Colon (tissue), 2 donors: ENCODE measurements around the gene ADRB2.

ENCODE experiments used
- FAIRE-seq: peaks from 2 replicates; lab custom pipeline; 2012; peaks lifted over from hg19 to GRCh38; lab: Jason Lieb, UNC
- donor health status: control.
- donor health status: control.

The ADRB2 gene

DNA sequence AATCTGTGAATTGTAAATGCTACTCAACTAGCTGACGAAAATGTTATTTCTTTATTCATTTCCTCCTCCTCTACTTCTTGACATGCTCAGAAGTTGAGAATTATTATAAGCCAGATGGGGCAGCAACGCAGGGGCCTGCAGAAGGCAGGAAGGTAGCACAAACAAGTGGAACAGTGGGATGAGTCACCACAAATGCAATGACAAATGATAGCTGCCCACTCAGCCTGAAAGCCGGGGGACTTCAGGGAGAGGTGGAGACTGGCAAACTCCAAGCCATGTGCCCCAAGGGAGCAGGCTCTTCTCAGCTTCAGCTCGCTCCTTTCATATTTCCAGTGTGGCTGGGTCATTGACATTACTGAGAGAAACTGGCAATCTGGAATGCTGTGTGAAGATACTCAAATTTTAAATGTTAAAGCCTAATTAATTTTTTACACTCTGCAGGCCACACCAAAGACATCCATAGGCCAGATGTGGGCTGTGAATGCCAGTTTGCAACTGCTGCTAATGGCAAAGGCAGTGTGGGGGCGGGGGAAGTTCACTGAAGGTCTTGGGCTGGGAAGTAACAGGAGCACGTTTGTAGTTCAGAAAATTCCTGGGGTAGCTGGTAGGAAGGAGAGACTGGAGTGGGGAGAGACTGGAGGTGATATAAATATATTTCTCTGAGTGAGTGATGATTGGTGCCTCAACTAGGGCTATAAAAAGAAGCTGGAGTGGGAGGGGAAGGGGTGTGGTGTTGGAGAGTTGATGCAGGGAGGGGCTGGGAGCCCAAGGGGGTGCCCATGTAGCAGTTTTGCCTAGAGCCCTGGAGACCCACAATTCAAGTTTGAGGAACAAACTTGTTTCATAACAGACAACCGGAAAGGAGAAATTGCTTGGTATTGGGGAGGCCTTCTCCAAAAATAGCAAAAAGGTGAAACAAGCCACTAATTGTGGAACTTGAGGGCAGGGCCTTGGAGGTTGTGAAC, 20.8 kb upstream of the ADRB2 start:
- no peak for FAIRE-seq

DNA sequence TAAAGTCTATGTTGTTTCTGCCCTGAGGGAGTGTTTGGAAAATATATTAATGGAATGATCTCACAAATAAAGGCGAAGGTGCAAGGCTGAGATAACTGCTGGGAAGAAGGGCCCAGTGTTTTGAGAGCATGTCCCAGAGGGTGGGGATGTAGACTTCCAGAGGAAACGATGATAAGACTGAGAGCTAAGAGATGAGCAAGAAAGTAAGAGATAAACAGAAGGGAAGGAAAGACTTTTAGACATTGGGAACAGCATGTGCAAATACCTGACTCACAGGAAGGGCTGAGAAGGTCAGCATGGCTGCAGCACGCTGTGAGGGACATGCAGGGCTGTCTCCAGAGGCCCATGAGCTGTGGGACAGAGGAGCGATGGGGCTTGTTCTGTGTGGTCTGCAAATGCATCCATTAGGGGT, 19.9 kb upstream of the ADRB2 start:
- FAIRE-seq = no peak

GRCh38 chr5:148807851-148808250, 18.6 kb upstream of the ADRB2 start:
- no peak for FAIRE-seq

GRCh38 chr5:148808864-148809642, 17.4 kb upstream of the ADRB2 start:
- FAIRE-seq = peak; percentile 18

DNA sequence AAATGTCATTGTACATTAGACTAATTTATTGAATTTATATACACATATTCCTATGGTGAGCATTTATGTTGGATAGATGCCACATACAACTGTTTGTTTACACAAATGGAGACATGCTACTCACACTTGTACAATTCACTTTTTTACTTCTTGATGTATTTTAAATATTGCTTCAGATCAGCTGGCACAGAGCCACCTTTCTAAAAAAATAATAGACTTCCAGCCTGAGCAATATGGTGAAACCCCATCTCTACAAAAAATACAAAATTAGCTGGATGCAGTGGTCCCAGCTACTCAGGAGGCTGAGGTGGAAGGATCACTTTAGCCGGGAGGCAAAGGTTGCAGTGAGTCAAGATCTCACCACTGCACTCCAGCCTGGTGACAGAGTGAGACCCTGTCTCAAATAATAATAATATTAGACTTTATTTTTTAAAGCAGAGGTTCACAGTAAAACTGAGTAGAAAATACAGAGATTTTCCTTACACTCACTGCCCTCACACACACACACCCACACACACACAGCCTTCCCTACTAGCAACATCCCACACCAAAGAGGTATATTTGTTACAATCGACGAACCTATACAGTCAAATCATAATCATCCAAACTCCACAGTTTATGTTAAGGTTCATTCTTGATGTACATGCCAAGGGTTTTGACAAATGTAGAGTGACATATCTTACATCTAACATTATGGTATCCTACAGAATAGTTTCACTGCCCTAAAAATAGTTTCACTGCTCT, 16.5 kb upstream of the ADRB2 start:
- no peak for FAIRE-seq

DNA sequence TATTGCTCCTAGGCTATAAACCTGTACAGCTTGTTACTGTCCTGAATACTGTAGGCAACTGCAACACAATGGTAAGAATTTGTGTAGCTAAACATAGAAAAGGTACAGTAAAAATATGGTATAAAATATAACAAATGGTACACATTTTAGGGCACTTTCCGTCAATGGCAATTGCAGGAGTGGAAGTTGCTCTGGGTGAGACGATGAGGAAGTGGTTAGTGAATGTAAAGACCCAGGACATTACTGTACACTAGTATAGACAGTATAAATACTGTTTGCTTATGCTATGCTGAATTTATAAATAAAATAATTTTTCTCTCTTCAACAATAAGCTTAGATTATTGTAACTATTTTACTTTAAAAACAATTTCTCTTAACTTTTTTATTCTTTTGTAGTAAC, 15.6 kb upstream of the ADRB2 start:
- no peak for FAIRE-seq

GRCh38 chr5:148811756-148812155, 14.7 kb upstream of the ADRB2 start:
- FAIRE-seq = no peak

GRCh38 chr5:148815086-148815485, 11.3 kb upstream of the ADRB2 start:
- no peak for FAIRE-seq

DNA sequence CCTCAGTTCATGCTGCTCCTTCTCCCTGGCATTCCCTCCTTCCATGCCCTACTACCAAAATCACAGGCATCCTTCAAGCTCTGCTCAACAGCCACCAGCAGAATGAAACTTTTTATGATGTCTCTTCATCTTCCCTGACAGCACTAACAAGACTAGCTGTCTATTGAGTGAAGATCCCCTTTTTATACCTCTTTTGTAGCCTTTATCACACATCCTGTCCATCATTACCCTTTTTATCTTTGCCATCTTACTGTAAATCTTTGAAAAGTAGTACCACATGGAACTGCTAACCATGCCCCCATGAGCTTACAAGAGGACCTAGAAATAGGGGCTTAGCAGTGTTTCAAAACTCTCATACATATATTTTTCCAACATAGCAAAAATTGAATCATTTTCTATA, 10.8 kb upstream of the ADRB2 start:
- no peak for FAIRE-seq

- FAIRE-seq = no peak
Observed at GRCh38 chr5:148816357-148816756, 10.1 kb upstream of the ADRB2 start.

DNA sequence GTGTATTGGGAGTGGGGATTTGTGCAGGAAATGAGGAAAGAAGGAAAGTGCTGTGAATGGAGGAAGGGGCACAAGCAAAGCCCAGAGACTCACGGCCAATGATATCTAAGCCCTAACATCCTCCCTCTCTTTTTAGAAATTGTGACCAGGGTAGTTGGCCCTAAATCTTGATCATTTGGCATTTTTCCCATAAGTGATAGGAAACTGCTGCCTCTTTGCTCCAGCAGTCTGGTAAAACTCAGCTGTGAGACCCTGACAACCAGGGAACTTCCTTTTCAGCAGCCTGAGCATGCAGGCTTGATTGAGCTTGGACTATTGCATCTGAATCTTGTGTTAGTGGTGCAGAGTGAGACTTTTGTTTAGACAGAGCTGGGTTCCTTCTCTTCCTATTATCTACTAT, 9.6 kb upstream of the ADRB2 start:
- no peak for FAIRE-seq

DNA sequence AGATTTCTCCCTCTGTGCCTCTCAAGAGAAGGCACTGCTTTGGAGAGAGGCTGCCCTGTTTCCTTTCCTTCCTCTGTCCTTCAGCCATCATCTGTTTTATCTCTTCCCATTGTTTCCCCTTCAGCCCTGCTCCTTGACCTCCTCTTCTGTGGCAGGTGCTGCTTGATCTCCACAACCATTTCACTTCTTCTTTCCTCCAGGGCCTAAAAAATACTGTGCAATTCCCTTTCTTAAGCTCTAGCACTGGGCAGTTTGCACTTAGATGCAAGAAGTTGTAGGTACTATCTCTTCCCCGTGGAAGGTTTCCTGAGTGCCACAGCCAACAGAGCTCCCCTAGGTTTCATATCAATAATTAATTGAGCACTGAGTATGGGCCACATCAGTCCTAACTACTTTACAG, 8.8 kb upstream of the ADRB2 start:
- no peak for FAIRE-seq

DNA sequence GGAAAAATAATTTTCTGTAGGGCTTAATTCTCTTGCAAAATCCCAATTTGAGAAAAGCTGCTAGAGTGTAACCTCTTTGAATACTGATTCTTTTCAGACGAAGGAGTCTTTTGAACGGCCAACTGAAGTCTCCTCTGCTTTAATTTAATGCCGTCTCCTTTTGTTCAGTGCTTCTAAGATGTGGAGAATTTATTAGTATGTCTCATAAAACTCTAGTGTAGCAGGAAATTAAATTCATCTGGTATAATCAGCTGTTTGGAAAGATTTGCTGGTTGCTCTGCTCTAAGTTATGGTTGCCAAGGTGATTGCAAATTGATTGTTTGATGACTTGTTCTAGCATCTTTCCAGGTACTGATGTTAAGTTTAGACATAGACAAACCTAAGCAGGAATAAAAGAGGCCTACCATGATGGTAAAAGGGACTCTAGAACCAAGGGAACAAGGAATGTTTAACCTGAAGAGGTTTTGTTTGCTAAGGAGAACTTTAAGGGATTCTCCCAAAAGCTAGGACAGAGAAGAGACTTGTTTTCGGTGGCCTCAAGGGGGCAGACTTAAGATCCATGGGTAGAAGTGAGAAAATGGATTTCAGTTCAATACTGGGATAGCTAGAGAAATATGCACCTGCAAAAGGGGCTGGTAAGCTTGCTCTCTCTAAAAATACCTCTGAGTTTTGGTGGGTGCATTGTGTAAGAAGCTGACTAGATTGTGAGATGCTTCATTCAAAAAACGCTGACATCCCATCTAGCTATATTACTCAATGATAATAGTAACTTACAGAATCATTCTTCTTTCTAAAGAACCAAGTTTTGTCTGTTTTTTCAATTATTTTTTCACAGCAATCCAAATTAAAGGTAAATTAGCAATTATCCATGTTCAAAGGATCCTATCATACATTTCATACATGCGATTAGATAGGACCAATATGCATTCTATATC, 5.7 kb upstream of the ADRB2 start:
- FAIRE-seq = no peak

GRCh38 chr5:148823871-148824270, 2.5 kb upstream of the ADRB2 start:
- no peak for FAIRE-seq

GRCh38 chr5:148825716-148826052, 727 bp upstream of the ADRB2 start:
- FAIRE-seq = no peak

DNA sequence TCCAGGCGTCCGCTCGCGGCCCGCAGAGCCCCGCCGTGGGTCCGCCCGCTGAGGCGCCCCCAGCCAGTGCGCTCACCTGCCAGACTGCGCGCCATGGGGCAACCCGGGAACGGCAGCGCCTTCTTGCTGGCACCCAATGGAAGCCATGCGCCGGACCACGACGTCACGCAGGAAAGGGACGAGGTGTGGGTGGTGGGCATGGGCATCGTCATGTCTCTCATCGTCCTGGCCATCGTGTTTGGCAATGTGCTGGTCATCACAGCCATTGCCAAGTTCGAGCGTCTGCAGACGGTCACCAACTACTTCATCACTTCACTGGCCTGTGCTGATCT, 294 bp downstream of the ADRB2 start:
- no peak for FAIRE-seq

- no peak for FAIRE-seq
Observed at GRCh38 chr5:148827723-148828122, 1.3 kb downstream of the ADRB2 start.

- no peak for FAIRE-seq
Observed at GRCh38 chr5:148828511-148829247, 2.3 kb downstream of the ADRB2 start.

DNA sequence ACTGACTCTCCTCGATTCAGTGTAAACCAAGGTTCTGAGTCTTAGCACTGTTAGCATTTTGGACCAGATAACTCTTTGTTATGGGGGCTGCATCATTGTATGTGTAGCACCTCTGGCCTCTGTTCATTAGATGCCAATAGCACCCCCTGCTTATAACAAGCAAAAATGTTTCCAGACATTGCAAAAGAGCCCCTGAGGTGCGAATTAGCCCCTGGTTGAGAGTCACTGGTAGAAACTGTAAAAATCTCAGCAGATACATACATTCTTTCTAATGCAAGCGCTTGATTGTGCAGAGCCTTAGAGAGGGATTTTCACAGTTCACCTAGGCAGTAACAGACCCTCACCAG, 2.8 kb downstream of the ADRB2 start:
- no peak for FAIRE-seq

DNA sequence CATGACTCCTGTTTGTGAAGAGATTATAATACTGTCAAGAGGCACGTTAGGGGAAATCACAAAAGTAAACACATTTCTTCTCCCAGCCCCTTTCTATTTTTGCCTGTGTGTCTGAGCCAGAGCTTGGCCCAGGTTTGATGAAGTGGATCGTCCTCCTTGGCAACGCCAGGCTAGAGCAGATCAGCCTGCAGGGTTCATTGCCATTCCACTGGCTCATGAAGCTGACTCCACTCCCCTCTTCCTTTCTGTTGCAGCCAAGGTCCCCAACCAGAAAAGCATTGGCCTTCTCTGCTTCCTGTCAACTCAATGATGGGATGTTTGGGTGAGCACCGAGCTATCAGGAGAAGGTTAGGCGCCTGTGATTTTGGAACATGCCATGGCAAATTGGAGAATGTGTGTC, 3.3 kb downstream of the ADRB2 start:
- FAIRE-seq = no peak

DNA sequence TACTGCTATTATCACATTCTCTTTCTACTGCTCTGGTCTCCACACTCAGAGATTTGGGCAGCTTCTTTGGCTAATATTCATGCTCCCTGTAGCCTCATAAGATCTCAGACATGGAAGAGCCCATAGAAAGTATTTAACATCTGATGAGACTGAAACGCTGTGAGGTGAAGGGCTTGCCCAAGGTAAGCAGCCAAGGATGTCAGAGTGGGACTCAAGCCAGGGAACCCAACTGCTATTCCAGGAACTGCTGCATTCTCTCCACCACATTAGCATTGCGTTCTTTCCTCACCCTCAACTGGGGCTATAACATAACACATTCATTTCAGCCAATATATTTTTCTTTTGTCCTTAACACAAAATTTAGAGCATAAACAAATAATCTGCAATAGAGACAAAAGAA, 3.8 kb downstream of the ADRB2 start:
- FAIRE-seq = no peak
